Gastroesophageal sphincter (tissue), 3 donors: ENCODE results near the gene LATS2.

Experiments used
- EP300 ChIP-seq: sonication (generic); formaldehyde crosslinking; IDR thresholded peaks from one replicate; pipeline ENCODE4 v1.6.1; 2017; ENCODE audit warnings: antibody characterized with exemption, mild to moderate bottlenecking
- POLR2A ChIP-seq, 2 donors: fragments of 450-650 bp; IDR thresholded peaks; one replicate each; pipeline ENCODE4 v1.6.1; 2017; ENCODE audit warnings: antibody characterized with exemption in 2 of 2, mild to moderate bottlenecking in 2 of 2, moderate library complexity in 1 of 2
- TF ChIP-seq, protein P1 (sequence below), 4 experiments: fragments of 200-600 bp in 2 of 4; fragments of 450-650 bp in 2 of 4; sonication (generic) in 1 of 4; IDR thresholded peaks; one replicate each; pipeline ENCODE4 v1.5.1; 2017 to 2019; ENCODE audit warnings: antibody characterized with exemption in 4 of 4, mild to moderate bottlenecking in 2 of 4, moderate library complexity in 2 of 4

DNA sequence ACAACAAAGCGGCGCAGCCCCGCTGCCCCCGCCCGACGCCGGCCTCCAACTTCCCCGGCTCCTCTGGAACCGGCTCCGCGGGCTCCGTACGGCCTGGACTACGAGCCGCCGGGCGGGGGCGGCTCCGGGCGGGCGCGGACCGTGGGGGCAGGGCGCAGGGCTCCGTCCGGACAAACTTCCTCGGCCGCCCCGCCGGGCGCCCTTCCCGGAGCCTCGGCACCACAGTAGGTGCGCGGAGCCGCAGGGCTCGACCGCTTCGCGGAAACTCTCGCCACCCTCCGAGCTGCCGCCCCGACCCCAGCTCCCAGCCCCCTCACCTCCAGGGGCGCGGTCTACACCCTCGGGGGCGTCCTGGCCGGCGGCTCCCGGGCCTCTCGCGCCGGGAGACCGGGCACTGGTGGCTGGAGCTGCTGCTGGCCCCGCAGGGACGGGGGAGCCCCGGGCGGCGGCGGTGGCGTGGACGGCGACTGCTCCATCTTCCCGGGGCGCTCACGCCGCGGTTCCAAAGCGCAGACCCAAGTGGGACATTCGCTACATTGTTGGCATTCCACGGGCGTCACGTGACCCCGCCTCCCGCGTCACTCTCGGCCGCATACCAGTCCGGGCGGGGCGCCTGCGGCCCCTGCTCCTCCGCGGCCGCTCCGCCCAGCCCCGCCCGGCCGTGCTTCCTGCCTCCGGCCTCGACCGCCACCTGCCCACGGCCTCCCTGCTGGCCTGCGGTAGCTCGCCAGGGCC lies at the start of gene LATS2:
- TF ChIP-seq, protein P1, sequence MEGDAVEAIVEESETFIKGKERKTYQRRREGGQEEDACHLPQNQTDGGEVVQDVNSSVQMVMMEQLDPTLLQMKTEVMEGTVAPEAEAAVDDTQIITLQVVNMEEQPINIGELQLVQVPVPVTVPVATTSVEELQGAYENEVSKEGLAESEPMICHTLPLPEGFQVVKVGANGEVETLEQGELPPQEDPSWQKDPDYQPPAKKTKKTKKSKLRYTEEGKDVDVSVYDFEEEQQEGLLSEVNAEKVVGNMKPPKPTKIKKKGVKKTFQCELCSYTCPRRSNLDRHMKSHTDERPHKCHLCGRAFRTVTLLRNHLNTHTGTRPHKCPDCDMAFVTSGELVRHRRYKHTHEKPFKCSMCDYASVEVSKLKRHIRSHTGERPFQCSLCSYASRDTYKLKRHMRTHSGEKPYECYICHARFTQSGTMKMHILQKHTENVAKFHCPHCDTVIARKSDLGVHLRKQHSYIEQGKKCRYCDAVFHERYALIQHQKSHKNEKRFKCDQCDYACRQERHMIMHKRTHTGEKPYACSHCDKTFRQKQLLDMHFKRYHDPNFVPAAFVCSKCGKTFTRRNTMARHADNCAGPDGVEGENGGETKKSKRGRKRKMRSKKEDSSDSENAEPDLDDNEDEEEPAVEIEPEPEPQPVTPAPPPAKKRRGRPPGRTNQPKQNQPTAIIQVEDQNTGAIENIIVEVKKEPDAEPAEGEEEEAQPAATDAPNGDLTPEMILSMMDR (IDR thresholded peaks at IDR 0.05): peak in 3 of 4 experiments; percentile 44 to 77 (median 44)
- TF ChIP-seq POLR2A (IDR thresholded peaks at IDR 0.05) (peak; percentile 97), EP300 (no peak)
